Astrocyte (in vitro differentiated cells and primary cell): ENCODE data around the gene ARPC2. TPM values are rescaled to one million over a fixed set of nuclear protein-coding genes. Genes with fewer than 3 reads are reported as not detected.

ENCODE experiments used
- DNase-seq: peaks from one replicate; pipeline ENCODE4 v3.0.0-alpha.2; 2010; ENCODE audit warnings: low read depth
- FAIRE-seq: peaks from 2 replicates; lab custom pipeline; 2011; peaks lifted over from hg19 to GRCh38; lab: Jason Lieb, UNC
- H2AFZ ChIP-seq: 2 replicates; pipeline ENCODE4 v1.6.0; 2012; ENCODE audit warnings: low read depth, low read length, inconsistent platforms
- H3K27ac ChIP-seq: 2 replicates; pipeline ENCODE4 v1.5.1; 2011; ENCODE audit warnings: low read depth, low read length, inconsistent platforms
- H3K27me3 ChIP-seq: 2 replicates; pipeline ENCODE4 v1.6.0; 2011; ENCODE audit warnings: low read length, inconsistent platforms; ENCODE audit not compliant: insufficient read depth
- H3K36me3 ChIP-seq: 2 replicates; pipeline ENCODE4 v1.5.1; 2011; ENCODE audit warnings: low read length, inconsistent platforms; ENCODE audit not compliant: insufficient read depth
- H3K4me1 ChIP-seq: 2 replicates; pipeline ENCODE4 v1.5.1; 2011; ENCODE audit warnings: low read length, inconsistent platforms; ENCODE audit not compliant: insufficient read depth
- H3K4me2 ChIP-seq: 2 replicates; pipeline ENCODE4 v1.6.0; 2012; ENCODE audit warnings: low read length, inconsistent platforms
- H3K4me3 ChIP-seq: 2 replicates; pipeline ENCODE4 v1.5.1; 2011; ENCODE audit warnings: low read depth, mild to moderate bottlenecking, low read length, inconsistent platforms; ENCODE audit not compliant: insufficient read depth
- H3K79me2 ChIP-seq: 2 replicates; pipeline ENCODE4 v1.6.0; 2012; ENCODE audit warnings: mild to moderate bottlenecking, low read length, inconsistent platforms; ENCODE audit not compliant: insufficient read depth
- H3K9ac ChIP-seq: 2 replicates; pipeline ENCODE4 v1.6.0; 2012; ENCODE audit warnings: mild to moderate bottlenecking, low read length, inconsistent platforms
- H3K9me3 ChIP-seq: 2 replicates; pipeline ENCODE4 v1.5.1; 2012; ENCODE audit warnings: low read depth, mild to moderate bottlenecking, low read length, inconsistent platforms; ENCODE audit not compliant: insufficient read depth
- H4K20me1 ChIP-seq: 2 replicates; pipeline ENCODE4 v1.6.0; 2012; ENCODE audit warnings: low read length, inconsistent platforms; ENCODE audit not compliant: insufficient read depth
- H3K27ac Mint-ChIP-seq: one replicate; pipeline ENCODE4 v1.8.0; 2021; ENCODE audit warnings: mild to moderate bottlenecking, mixed read lengths; ENCODE audit not compliant: unreplicated experiment
- H3K27me3 Mint-ChIP-seq: one replicate; pipeline ENCODE4 v1.8.0; 2021; ENCODE audit warnings: low read depth, mixed read lengths; ENCODE audit not compliant: unreplicated experiment
- H3K36me3 Mint-ChIP-seq: one replicate; pipeline ENCODE4 v1.8.0; 2021; ENCODE audit warnings: low read depth, mixed read lengths; ENCODE audit not compliant: unreplicated experiment
- H3K4me1 Mint-ChIP-seq: one replicate; pipeline ENCODE4 v1.8.0; 2021; ENCODE audit warnings: low read depth, mixed read lengths; ENCODE audit not compliant: unreplicated experiment
- H3K4me3 Mint-ChIP-seq: one replicate; pipeline ENCODE4 v1.8.0; 2021; ENCODE audit warnings: mild to moderate bottlenecking, moderate library complexity, mixed read lengths; ENCODE audit not compliant: unreplicated experiment
- H3K9me3 Mint-ChIP-seq: one replicate; pipeline ENCODE4 v1.8.0; 2021; ENCODE audit warnings: mild to moderate bottlenecking, mixed read lengths; ENCODE audit not compliant: unreplicated experiment
- CTCF ChIP-seq: IDR thresholded peaks from 2 replicates; pipeline ENCODE4 v1.5.1; 2011; ENCODE audit warnings: low read depth, mild to moderate bottlenecking, inconsistent platforms, low read length, moderate library complexity; ENCODE audit not compliant: insufficient read depth
- EZH2 ChIP-seq: IDR thresholded peaks from 2 replicates; pipeline ENCODE4 v1.6.1; 2012; ENCODE audit warnings: mild to moderate bottlenecking, low read length, inconsistent platforms; ENCODE audit not compliant: insufficient read depth
- total RNA-seq: library from RNA; stranded (reverse); gene quantifications from 2 replicates; pipeline ENCODE4 v1.2.1, GENCODE V29; 2021

The ARPC2 gene
- total RNA-seq, 1 donor from 2014 or later, result 535 TPM

GRCh38 chr2:218229851-218230250 lies 12.9 kb downstream of the ARPC2 start:
- peaks cover 67% of the 10 kb centered on the region for H3K79me2 ChIP-seq
- Mint-ChIP-seq H3K36me3 (peaks cover 41% of the 10 kb centered on the region), H3K9me3 (no peaks in the 10 kb centered on the region), H3K27me3 (no peaks in the 10 kb centered on the region), H3K4me3 (no peak overlapping the region), H3K4me1 (peaks cover 48% of the 10 kb centered on the region), H3K27ac (peak overlapping the region; percentile 72)
- H3K36me3 ChIP-seq, result peaks cover 68% of the 10 kb centered on the region
- peak overlapping the region; percentile 38 for H3K27ac ChIP-seq
- H3K4me3 ChIP-seq, result no peak overlapping the region
- H4K20me1 ChIP-seq, result peaks cover 37% of the 10 kb centered on the region
- no peak overlapping the region for H3K9ac ChIP-seq
- H3K4me1 ChIP-seq, result peaks cover 31% of the 10 kb centered on the region
- no peak for DNase-seq
- no peaks in the 10 kb centered on the region for H3K27me3 ChIP-seq
- no peak overlapping the region for H2AFZ ChIP-seq
- peak overlapping the region; percentile 34 for H3K4me2 ChIP-seq
- TF ChIP-seq CTCF, result no peak
- TF ChIP-seq EZH2, result no peak
- no peak for FAIRE-seq
- H3K9me3 ChIP-seq, result no peaks in the 10 kb centered on the region

GRCh38 chr2:218230882-218231281 lies 13.9 kb downstream of the ARPC2 start:
- FAIRE-seq (no peak), DNase-seq (peak; percentile 50)
- no peaks in the 10 kb centered on the region for H3K27me3 Mint-ChIP-seq
- Histone ChIP-seq H3K27me3 (no peaks in the 10 kb centered on the region), H3K9me3 (no peaks in the 10 kb centered on the region), H3K79me2 (peaks cover 59% of the 10 kb centered on the region), H3K27ac (no peak overlapping the region), H2AFZ (no peak overlapping the region), H3K4me2 (peak overlapping the region; percentile 58), H4K20me1 (peaks cover 33% of the 10 kb centered on the region), H3K4me1 (peaks cover 31% of the 10 kb centered on the region), H3K4me3 (no peak overlapping the region), H3K36me3 (peaks cover 69% of the 10 kb centered on the region), H3K9ac (no peak overlapping the region)
- H3K36me3 Mint-ChIP-seq, result peaks cover 47% of the 10 kb centered on the region
- TF ChIP-seq EZH2, result no peak
- TF ChIP-seq CTCF, result no peak
- peak overlapping the region; percentile 72 for H3K27ac Mint-ChIP-seq
- H3K4me1 Mint-ChIP-seq, result peaks cover 50% of the 10 kb centered on the region
- H3K4me3 Mint-ChIP-seq, result peak overlapping the region; percentile 41
- H3K9me3 Mint-ChIP-seq, result no peaks in the 10 kb centered on the region

DNA sequence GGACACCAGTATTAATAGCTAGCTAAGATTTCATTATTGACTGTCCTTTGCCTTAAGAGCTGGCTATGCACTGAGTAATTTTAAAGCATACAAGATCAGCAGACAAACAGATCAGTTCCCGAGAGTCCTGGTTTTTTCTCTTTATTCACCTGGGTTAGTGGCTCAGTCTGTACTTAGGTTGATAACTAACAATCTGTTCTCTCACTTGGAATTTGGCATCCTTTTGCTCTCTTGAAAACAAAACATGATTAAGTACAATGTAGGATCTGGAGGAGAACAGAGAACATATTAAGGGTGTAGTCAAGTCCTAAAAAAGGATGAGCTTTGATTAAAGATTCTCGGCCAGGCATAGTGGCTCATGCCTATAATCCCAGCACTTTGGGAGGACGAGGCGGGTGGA lies 16.6 kb downstream of the ARPC2 start:
- peaks cover 77% of the 10 kb centered on the region for H3K36me3 ChIP-seq
- no peak overlapping the region for H3K4me3 Mint-ChIP-seq
- H3K9me3 Mint-ChIP-seq, result no peaks in the 10 kb centered on the region
- peaks cover 36% of the 10 kb centered on the region for H3K36me3 Mint-ChIP-seq
- H3K9me3 ChIP-seq, result no peaks in the 10 kb centered on the region
- no peaks in the 10 kb centered on the region for H3K27me3 ChIP-seq
- peaks cover 50% of the 10 kb centered on the region for H3K79me2 ChIP-seq
- H3K9ac ChIP-seq, result no peak overlapping the region
- no peak overlapping the region for H3K4me3 ChIP-seq
- H3K27ac Mint-ChIP-seq, result no peak overlapping the region
- H3K4me1 ChIP-seq, result peaks cover 28% of the 10 kb centered on the region
- H3K4me2 ChIP-seq, result no peak overlapping the region
- DNase-seq, result no peak
- peaks cover 30% of the 10 kb centered on the region for H4K20me1 ChIP-seq
- peaks cover 34% of the 10 kb centered on the region for H3K4me1 Mint-ChIP-seq
- FAIRE-seq, result no peak
- no peak overlapping the region for H3K27ac ChIP-seq
- no peak overlapping the region for H2AFZ ChIP-seq
- no peaks in the 10 kb centered on the region for H3K27me3 Mint-ChIP-seq
- no peak for TF ChIP-seq CTCF
- TF ChIP-seq EZH2, result no peak
